GM18520 (cell line): ENCODE data around the gene VCY1B.
"Not testable (repeated sequence)": the region's sequence is repeated elsewhere in the genome, so short reads cannot be mapped to it uniquely, and the experiment has no call there.

Experiments used
- ATAC-seq: cut with Tn5 transposase; IDR thresholded peaks from one replicate; pipeline ENCODE4 v1.9.1; 2021; ENCODE audit not compliant: unreplicated experiment

The VCY1B gene

GRCh38 chrY:14055927-14056326, at the start of gene VCY1B:
VCY1B (plus strand) TSS chrY:14056227; CDS start chrY:14056290, 63 bp downstream.
- not testable (repeated sequence) for ATAC-seq

GRCh38 chrY:14011916-14012315, 44.1 kb upstream of the VCY1B start:
- not testable (repeated sequence) for ATAC-seq

- ATAC-seq = not testable (repeated sequence)
Measured at GRCh38 chrY:14030395-14030794, 25.6 kb upstream of the VCY1B start.

DNA sequence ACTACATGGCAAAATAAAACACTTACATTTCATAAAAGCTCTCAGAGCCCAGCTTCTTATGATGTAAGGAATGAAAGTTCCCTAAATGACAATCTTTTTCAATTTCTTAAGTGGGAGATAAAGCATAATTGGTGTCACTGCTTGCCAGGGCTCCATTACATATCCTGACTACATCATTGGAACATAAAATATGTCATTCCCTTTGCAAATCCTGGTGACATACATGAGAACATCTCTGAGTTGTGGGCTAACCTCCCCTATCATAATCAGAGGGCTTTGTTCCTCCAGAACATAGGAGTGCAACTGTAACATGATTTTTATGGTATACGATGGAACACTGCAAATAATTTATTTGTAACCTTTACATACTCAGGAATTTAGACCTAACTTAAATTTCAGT, 29.9 kb downstream of the VCY1B start:
- no peak for ATAC-seq
